COR-L47 (cell line): ENCODE data around the gene GPER1.
"Not testable (repeated sequence)": the region's sequence is repeated elsewhere in the genome, so short reads cannot be mapped to it uniquely, and the experiment has no call there.

Experiments
- DNase-seq: peaks from one replicate; lab custom pipeline; 2025; lab: John Stamatoyannopoulos, UW

GPER1 gene

GRCh38 chr7:1103789-1104515 lies 16.0 kb downstream of the GPER1 start:
- no peak for DNase-seq

GRCh38 chr7:1104516-1105179 lies 16.7 kb downstream of the GPER1 start:
- DNase-seq: no peak

GRCh38 chr7:1105189-1105588 lies 17.3 kb downstream of the GPER1 start:
- DNase-seq: no peak

- DNase-seq: no peak
Observed at GRCh38 chr7:1106063-1106792, 18.3 kb downstream of the GPER1 start.

- no peak for DNase-seq
Observed at GRCh38 chr7:1106793-1107421, 19.0 kb downstream of the GPER1 start.

GRCh38 chr7:1108264-1108920 lies 20.5 kb downstream of the GPER1 start:
- DNase-seq: no peak

GRCh38 chr7:1109581-1110310 lies 21.8 kb downstream of the GPER1 start:
- no peak for DNase-seq

- no peak for DNase-seq
Observed at GRCh38 chr7:1110358-1110757, 22.4 kb downstream of the GPER1 start.

GRCh38 chr7:1111156-1111555 lies 23.2 kb downstream of the GPER1 start:
- DNase-seq: no peak

- DNase-seq: no peak
Observed at GRCh38 chr7:1112109-1112508, 24.2 kb downstream of the GPER1 start.

- DNase-seq: no peak
Observed at GRCh38 chr7:1112625-1113547, 25.0 kb downstream of the GPER1 start.

- DNase-seq: no peak
Observed at GRCh38 chr7:1113548-1113885, 25.6 kb downstream of the GPER1 start.

GRCh38 chr7:1114088-1114487 lies 26.2 kb downstream of the GPER1 start:
- DNase-seq: no peak

- no peak for DNase-seq
Observed at GRCh38 chr7:1114505-1114904, 26.6 kb downstream of the GPER1 start.

- DNase-seq: not testable (repeated sequence)
Observed at GRCh38 chr7:1115171-1116045, 27.5 kb downstream of the GPER1 start.

GRCh38 chr7:1116383-1117008 lies 28.6 kb downstream of the GPER1 start:
- not testable (repeated sequence) for DNase-seq

GRCh38 chr7:1117321-1117928 lies 29.5 kb downstream of the GPER1 start:
- no peak for DNase-seq

GRCh38 chr7:1119201-1119600 lies 31.3 kb downstream of the GPER1 start:
- DNase-seq: no peak
